ENCODE measurements around the gene NAPSA.
"Not testable (repeated sequence)": the region's sequence is repeated elsewhere in the genome, so short reads cannot be mapped to it uniquely, and the experiment has no call there.

The NAPSA gene

GRCh38 chr19:50333235-50333736, 32.2 kb downstream of the NAPSA start:
- Histone ChIP-seq H3K4me3 (ENCODE audit: low read length) (peak overlapping the region; percentile 64), H3K27me3 (ENCODE audit: control insufficient read depth, insufficient read depth, low read length) (peaks cover 33% of the 10 kb centered on the region), H3K9ac (ENCODE audit: low read depth, low read length) (no peak overlapping the region), H3K4me1 (ENCODE audit: control insufficient read depth, insufficient read depth, low read length) (peaks cover 7% of the 10 kb centered on the region), H3K36me3 (ENCODE audit: insufficient read depth, low read length) (no peaks in the 10 kb centered on the region), H3K4me2 (ENCODE audit: low read length) (peak overlapping the region; percentile 80), H3K9me3 (replicated peaks; ENCODE audit: low read length) (peaks cover 5% of the 10 kb centered on the region)

- H3K27me3 ChIP-seq (ENCODE audit: control insufficient read depth, insufficient read depth, low read length), result peaks cover 38% of the 10 kb centered on the region
- H3K9me3 ChIP-seq (replicated peaks; ENCODE audit: low read length), result peaks cover 5% of the 10 kb centered on the region
- no peak overlapping the region for H3K4me2 ChIP-seq (ENCODE audit: low read length)
- H3K36me3 ChIP-seq (ENCODE audit: insufficient read depth, low read length), result no peaks in the 10 kb centered on the region
- peaks cover 7% of the 10 kb centered on the region for H3K4me1 ChIP-seq (ENCODE audit: control insufficient read depth, insufficient read depth, low read length)
- no peak overlapping the region for H3K9ac ChIP-seq (ENCODE audit: low read depth, low read length)
- no peak overlapping the region for H3K4me3 ChIP-seq (ENCODE audit: low read length)
Measured at GRCh38 chr19:50332244-50333038, 33.0 kb downstream of the NAPSA start.

GRCh38 chr19:50331994-50332243, 33.5 kb downstream of the NAPSA start:
- H3K27me3 ChIP-seq (ENCODE audit: control insufficient read depth, insufficient read depth, low read length), result peaks cover 43% of the 10 kb centered on the region
- no peak overlapping the region for H3K4me3 ChIP-seq (ENCODE audit: low read length)

DNA sequence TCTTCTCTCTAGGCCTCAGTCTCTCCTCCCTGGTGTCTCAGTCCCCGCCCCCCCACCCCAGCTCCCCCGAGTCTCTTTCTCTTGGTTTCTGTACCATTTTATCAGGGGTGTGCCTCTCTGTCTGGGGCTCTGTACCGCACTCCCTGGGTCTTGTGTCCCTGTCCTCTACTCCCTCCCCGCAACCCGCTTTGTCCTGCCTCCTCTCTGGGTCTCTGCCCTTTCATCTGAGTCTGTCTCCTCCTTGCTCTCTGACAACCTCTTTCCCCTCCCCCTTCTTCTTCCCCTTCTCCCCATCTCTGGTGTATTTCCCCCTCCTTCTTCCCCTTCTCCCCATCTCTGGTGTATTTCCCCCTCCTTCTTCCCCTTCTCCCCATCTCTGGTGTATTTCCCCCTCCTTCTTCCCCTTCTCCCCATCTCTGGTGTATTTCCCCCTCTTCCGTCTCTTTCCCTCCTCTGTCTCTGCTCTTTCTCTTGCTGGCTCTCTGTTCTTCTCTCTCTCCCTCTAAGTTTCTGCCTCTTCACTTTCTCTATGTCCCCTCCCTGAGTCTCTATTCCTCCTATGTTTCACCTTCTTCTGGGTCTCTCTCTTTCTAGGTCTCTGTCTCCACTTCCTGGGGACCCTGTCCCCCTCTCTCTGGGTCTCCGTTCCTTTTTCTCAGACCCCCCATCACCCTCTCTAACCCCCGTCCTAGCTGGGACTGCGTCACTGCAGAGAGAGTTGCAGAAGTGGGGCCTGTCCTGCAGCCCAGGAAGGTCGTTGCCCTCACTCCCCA, 34.0 kb downstream of the NAPSA start:
- Histone ChIP-seq H3K27me3 (ENCODE audit: control insufficient read depth, insufficient read depth, low read length) (peaks cover 48% of the 10 kb centered on the region), H3K9me3 (replicated peaks; ENCODE audit: low read length) (peaks cover 5% of the 10 kb centered on the region), H3K4me3 (ENCODE audit: low read length) (no peak overlapping the region), H3K4me1 (ENCODE audit: control insufficient read depth, insufficient read depth, low read length) (peaks cover 7% of the 10 kb centered on the region), H3K9ac (ENCODE audit: low read depth, low read length) (no peak overlapping the region), H3K36me3 (ENCODE audit: insufficient read depth, low read length) (no peaks in the 10 kb centered on the region), H3K4me2 (ENCODE audit: low read length) (peak overlapping the region; percentile 20)

More at GRCh38 chr19:50331994-50332243, 33.5 kb downstream of the NAPSA start:
- peaks cover 7% of the 10 kb centered on the region for H3K4me1 ChIP-seq (ENCODE audit: control insufficient read depth, insufficient read depth, low read length)
- H3K9ac ChIP-seq (ENCODE audit: low read depth, low read length), result no peak overlapping the region
- peaks cover 5% of the 10 kb centered on the region for H3K9me3 ChIP-seq (replicated peaks; ENCODE audit: low read length)
- no peak overlapping the region for H3K4me2 ChIP-seq (ENCODE audit: low read length)
- H3K36me3 ChIP-seq (ENCODE audit: insufficient read depth, low read length), result no peaks in the 10 kb centered on the region

DNA sequence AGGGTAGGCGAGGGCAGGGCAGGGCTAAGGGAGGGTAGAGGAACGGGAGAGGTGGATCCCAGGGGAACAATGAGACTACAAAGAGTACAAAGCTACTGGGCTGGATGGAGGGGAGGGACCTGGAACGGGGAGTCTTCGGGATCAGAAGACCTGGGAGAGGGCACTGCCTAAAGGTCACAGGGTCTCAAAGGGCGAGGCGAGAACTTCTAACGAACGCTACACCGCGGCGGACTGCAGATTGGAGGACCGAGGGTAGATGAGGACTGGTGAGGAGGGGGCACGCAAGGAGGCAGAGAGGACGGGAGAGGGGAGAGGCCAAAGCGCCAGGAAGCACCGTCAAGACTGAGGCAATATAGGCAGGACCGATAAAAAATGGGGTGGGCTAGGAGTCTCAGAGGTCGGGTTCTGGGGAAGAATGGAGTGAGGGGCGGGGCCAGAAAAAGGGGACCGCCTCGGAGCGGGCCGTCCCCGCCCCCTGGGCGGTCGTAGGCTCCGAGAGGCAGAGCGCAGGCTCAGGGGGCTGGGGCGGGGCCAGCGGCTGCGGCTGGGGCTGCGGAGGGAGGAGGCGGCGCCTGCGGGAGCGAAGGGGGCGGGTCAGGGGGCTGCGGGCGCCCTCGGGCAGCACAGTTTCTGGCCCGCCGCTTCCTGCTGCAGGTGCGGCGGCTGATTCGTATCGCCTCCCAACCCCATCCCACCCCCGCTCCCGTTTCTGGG, 34.9 kb downstream of the NAPSA start:
- no peak overlapping the region for H3K4me3 ChIP-seq (ENCODE audit: low read length)
- peaks cover 53% of the 10 kb centered on the region for H3K27me3 ChIP-seq (ENCODE audit: control insufficient read depth, insufficient read depth, low read length)
- peak overlapping the region; percentile 20 for H3K4me2 ChIP-seq (ENCODE audit: low read length)
- peaks cover 7% of the 10 kb centered on the region for H3K4me1 ChIP-seq (ENCODE audit: control insufficient read depth, insufficient read depth, low read length)
- H3K9ac ChIP-seq (ENCODE audit: low read depth, low read length), result no peak overlapping the region
- H3K36me3 ChIP-seq (ENCODE audit: insufficient read depth, low read length), result no peaks in the 10 kb centered on the region
- peaks cover 5% of the 10 kb centered on the region for H3K9me3 ChIP-seq (replicated peaks; ENCODE audit: low read length)

DNA sequence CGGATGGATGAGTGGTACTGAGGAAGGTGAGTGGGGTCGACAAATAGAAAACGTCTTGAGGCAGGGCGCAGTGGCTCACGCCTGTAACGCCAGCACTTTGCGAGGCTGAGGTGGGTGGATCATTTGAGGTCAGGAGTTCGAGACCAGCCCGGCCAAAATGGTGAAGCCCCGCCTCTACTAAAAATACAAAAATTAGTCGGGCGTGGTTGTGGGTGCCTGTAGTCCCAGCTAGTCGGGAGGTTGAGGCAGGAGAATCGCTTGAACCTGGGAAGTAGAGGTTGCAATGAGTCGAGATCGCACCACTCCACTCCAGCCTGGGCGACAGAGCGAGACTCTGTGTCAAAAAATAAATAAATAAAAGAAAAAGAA, 35.5 kb downstream of the NAPSA start:
- not testable (repeated sequence) for H3K4me2 ChIP-seq (ENCODE audit: low read length); H3K9ac ChIP-seq (ENCODE audit: low read depth, low read length); H3K4me3 ChIP-seq (ENCODE audit: low read length); H3K4me1 ChIP-seq (ENCODE audit: control insufficient read depth, insufficient read depth, low read length); H3K9me3 ChIP-seq (replicated peaks; ENCODE audit: low read length); H3K36me3 ChIP-seq (ENCODE audit: insufficient read depth, low read length)
- H3K27me3 ChIP-seq (ENCODE audit: control insufficient read depth, insufficient read depth, low read length), result peaks cover 53% of the 10 kb centered on the region

- H3K9ac ChIP-seq (ENCODE audit: low read depth, low read length), result no peak within 1 kb of the TSS
- peak within 1 kb of the TSS; percentile 39 for H3K4me3 ChIP-seq (ENCODE audit: low read length)
- H3K4me2 ChIP-seq (ENCODE audit: low read length), result peak within 1 kb of the TSS; percentile 46
- peaks cover 53% of the 10 kb centered on the region for H3K27me3 ChIP-seq (ENCODE audit: control insufficient read depth, insufficient read depth, low read length)
- H3K4me1 ChIP-seq (ENCODE audit: control insufficient read depth, insufficient read depth, low read length), result peaks cover 7% of the 10 kb centered on the region
- peaks cover 5% of the 10 kb centered on the region for H3K9me3 ChIP-seq (replicated peaks; ENCODE audit: low read length)
- no peaks in the 10 kb centered on the region for H3K36me3 ChIP-seq (ENCODE audit: insufficient read depth, low read length)
Measured at GRCh38 chr19:50329146-50329925, 36.1 kb downstream of the NAPSA start, which contains the start of gene KCNC3. Gene KCNC3 (minus strand): TSS chr19:50329377. CDS start chr19:50329082, 295 bp downstream.

- Histone ChIP-seq H3K36me3 (ENCODE audit: insufficient read depth, low read length) (no peaks in the 10 kb centered on the region), H3K4me3 (ENCODE audit: low read length) (no peak overlapping the region), H3K4me2 (ENCODE audit: low read length) (no peak overlapping the region), H3K27me3 (ENCODE audit: control insufficient read depth, insufficient read depth, low read length) (peaks cover 53% of the 10 kb centered on the region), H3K4me1 (ENCODE audit: control insufficient read depth, insufficient read depth, low read length) (peaks cover 4% of the 10 kb centered on the region), H3K9me3 (replicated peaks; ENCODE audit: low read length) (peaks cover 5% of the 10 kb centered on the region), H3K9ac (ENCODE audit: low read depth, low read length) (no peak overlapping the region)
Measured at GRCh38 chr19:50328873-50329145, 36.6 kb downstream of the NAPSA start.

DNA sequence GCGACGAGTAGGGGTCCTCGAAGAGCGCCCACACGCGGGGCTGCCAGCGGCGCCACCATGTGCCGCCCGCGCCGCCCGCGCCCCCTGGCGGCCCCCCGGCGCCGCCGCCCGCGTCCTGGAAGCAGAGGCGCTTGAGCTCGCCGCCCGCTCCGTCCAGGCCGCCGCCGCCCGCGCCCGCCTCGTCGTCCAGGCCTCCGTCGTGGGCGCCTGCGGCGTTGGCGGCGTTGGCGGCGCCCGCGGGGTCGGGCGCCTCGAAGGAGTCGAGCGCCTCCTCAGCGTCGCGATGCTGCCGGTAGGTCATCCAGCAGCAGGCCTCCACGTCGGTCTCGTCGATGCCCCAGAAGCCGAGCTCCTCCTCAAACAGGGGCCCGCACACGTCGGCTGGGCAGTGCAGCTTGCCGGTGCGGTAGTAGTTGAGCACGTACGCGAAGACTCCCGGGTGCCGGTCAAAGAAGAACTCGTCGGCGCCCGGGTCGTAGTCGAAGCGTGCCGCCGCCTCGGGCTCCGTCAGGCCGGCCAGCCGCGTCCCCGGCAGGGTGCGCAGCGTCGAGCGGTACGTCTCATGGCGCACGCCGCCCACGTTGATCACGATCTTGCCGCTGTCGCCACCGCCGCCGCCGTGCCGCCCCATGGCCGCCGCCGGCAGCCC, 37.1 kb downstream of the NAPSA start:
- H3K4me2 ChIP-seq (ENCODE audit: low read length), result no peak overlapping the region
- H3K27me3 ChIP-seq (ENCODE audit: control insufficient read depth, insufficient read depth, low read length), result peaks cover 53% of the 10 kb centered on the region
- peaks cover 5% of the 10 kb centered on the region for H3K9me3 ChIP-seq (replicated peaks; ENCODE audit: low read length)
- peaks cover 3% of the 10 kb centered on the region for H3K4me1 ChIP-seq (ENCODE audit: control insufficient read depth, insufficient read depth, low read length)
- H3K4me3 ChIP-seq (ENCODE audit: low read length), result no peak overlapping the region
- no peaks in the 10 kb centered on the region for H3K36me3 ChIP-seq (ENCODE audit: insufficient read depth, low read length)
- H3K9ac ChIP-seq (ENCODE audit: low read depth, low read length), result no peak overlapping the region

GRCh38 chr19:50327461-50328223, 37.8 kb downstream of the NAPSA start:
- Histone ChIP-seq H3K4me1 (ENCODE audit: control insufficient read depth, insufficient read depth, low read length) (peaks cover 3% of the 10 kb centered on the region), H3K36me3 (ENCODE audit: insufficient read depth, low read length) (no peaks in the 10 kb centered on the region), H3K4me2 (ENCODE audit: low read length) (no peak overlapping the region), H3K9me3 (replicated peaks; ENCODE audit: low read length) (peaks cover 5% of the 10 kb centered on the region), H3K9ac (ENCODE audit: low read depth, low read length) (no peak overlapping the region), H3K27me3 (ENCODE audit: control insufficient read depth, insufficient read depth, low read length) (peaks cover 51% of the 10 kb centered on the region), H3K4me3 (ENCODE audit: low read length) (no peak overlapping the region)

All from skeletal muscle satellite cell (primary cell).